ENCODE data around the gene TGM2. TPM values are rescaled to one million over a fixed set of nuclear protein-coding genes. Genes with fewer than 3 reads are reported as not detected.

TGM2 gene
- total RNA-seq, 1 experiment from 2014 or later = 1.5 TPM

DNA sequence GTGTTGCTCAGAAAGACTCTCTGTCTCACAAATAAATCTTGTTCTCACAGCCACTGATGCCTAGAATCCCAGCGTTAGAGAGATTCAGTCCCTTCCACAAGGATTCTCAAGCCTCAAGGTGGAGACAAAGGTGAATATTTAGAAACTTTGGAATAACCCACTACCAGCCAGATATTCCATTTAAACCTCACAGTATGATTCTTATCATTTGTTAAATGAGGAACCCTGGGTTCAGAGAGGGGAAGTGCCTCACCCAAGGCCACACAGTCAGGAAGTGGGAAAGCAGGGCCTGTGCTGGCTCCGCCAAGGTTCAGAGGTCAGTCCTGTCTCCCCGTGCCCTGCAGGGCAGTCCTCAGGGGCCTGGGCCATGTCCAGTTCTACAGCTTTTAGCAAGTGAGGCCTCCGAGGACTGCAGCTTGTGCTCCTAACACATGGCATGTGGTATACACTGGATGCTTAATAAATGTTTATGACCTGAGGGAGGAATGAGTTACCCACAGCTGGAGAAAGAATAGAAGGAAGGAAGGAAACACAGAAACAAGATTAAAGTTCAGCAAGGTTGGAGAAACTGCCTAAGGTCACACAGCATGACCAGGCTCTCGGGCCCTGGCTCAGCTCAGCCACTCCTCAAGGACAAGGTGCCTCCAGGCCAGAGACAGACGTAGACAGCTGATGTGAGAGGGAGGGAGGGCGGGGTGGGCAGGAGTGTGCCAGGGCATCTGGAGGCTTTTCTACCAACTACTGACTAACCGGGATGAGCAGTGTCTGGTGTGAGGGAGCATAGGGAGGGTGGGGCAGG lies 3.9 kb upstream of the TGM2 start:
- TF ChIP-seq, protein P1, sequence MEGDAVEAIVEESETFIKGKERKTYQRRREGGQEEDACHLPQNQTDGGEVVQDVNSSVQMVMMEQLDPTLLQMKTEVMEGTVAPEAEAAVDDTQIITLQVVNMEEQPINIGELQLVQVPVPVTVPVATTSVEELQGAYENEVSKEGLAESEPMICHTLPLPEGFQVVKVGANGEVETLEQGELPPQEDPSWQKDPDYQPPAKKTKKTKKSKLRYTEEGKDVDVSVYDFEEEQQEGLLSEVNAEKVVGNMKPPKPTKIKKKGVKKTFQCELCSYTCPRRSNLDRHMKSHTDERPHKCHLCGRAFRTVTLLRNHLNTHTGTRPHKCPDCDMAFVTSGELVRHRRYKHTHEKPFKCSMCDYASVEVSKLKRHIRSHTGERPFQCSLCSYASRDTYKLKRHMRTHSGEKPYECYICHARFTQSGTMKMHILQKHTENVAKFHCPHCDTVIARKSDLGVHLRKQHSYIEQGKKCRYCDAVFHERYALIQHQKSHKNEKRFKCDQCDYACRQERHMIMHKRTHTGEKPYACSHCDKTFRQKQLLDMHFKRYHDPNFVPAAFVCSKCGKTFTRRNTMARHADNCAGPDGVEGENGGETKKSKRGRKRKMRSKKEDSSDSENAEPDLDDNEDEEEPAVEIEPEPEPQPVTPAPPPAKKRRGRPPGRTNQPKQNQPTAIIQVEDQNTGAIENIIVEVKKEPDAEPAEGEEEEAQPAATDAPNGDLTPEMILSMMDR (IDR thresholded peaks at IDR 0.05; ENCODE audit: unreplicated experiment) = no peak
- CTCF ChIA-PET = interaction anchor here (0.5 to 8.8 kb wide), 10 partner anchors 12 to 262 kb away, joined by 3 to 146 read pairs (median 5); no protein-coding TSS in a partner anchor
- Mint-ChIP-seq H3K36me3 (ENCODE audit: insufficient read depth, unreplicated experiment) (no peaks in the 10 kb centered on the region), H3K4me1 (ENCODE audit: insufficient read depth, unreplicated experiment) (peaks cover 64% of the 10 kb centered on the region), H3K27me3 (ENCODE audit: insufficient read depth, unreplicated experiment) (no peaks in the 10 kb centered on the region), H3K4me3 (ENCODE audit: unreplicated experiment) (no peak overlapping the region), H3K27ac (ENCODE audit: low read depth, unreplicated experiment) (peak overlapping the region; percentile 56), H3K9me3 (ENCODE audit: unreplicated experiment) (no peaks in the 10 kb centered on the region)
- BruUV-seq (replicated peaks) = no TSS peak
- peak; percentile 55 for DNase-seq (ENCODE audit: unreplicated experiment)
- intact Hi-C loops (cut with micrococcal nuclease) = loop anchor here (1.0 to 10.0 kb wide), 4 partner anchors 24 to 158 kb away; no protein-coding TSS in a partner anchor
- POLR2A ChIA-PET = interaction anchor here (1.1 to 3.3 kb wide), 5 partner anchors 9 to 52 kb away, joined by 3 to 17 read pairs (median 3); no protein-coding TSS in a partner anchor

DNA sequence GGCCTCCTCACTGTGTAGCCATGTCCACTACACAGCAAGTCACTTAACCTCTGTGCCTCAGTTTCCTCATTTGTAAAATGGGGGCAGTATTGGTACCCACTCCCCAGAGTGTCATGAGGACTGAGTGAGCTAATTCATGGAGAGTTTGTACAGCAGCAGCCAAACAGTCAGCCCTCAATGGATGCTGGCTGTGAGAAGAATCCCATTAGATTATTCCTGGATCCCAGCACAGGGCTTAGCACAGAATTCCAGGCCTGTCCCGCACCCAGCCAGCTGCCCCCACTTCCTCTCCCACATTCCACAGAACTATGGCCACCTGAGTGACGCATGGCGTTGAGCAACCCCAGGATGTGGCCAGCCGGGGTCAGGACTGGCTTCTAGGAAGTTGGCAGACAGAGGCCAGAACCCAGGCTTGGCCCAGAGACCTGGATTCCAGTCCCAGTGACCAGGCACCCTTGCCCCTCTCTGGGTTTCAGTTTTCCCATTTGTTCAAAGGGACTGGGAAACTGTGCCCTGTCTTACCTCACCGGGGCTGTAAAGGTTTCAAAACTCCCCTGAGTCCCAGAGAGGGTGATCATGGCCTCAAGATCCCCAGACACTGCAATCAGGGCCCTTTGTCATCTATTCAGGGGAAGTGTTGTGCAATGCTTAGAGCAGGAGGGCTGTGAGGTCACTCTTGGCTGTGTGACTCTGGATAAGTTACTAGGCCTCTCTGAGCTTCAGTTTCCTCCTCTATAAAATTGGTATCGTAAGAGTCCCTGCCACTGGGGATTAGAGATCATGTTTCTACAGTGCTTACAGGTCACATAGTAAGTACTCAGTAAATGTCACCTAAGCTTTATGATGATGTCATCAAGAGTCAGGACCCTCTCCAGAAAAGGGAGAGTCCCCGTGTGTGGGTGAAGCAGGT lies 3.0 kb upstream of the TGM2 start:
- H3K9me3 Mint-ChIP-seq (ENCODE audit: unreplicated experiment) = no peaks in the 10 kb centered on the region
- no peaks in the 10 kb centered on the region for H3K27me3 Mint-ChIP-seq (ENCODE audit: insufficient read depth, unreplicated experiment)
- H3K27ac Mint-ChIP-seq (ENCODE audit: low read depth, unreplicated experiment) = peak overlapping the region; percentile 56
- ChIA-PET CTCF (interaction anchor here (0.6 to 8.8 kb wide), 18 partner anchors 11 to 263 kb away, joined by 3 to 146 read pairs (median 4); no protein-coding TSS in a partner anchor), POLR2A (interaction anchor here (1.1 to 3.3 kb wide), 7 partner anchors 8 to 58 kb away, joined by 3 to 17 read pairs (median 5); no protein-coding TSS in a partner anchor)
- intact Hi-C loops (cut with micrococcal nuclease) = loop anchor here (1.0 to 10.0 kb wide), 4 partner anchors 23 to 159 kb away; no protein-coding TSS in a partner anchor
- H3K4me3 Mint-ChIP-seq (ENCODE audit: unreplicated experiment) = no peak overlapping the region
- BruUV-seq (replicated peaks) = no TSS peak
- peaks cover 55% of the 10 kb centered on the region for H3K4me1 Mint-ChIP-seq (ENCODE audit: insufficient read depth, unreplicated experiment)
- TF ChIP-seq, protein P1 (IDR thresholded peaks at IDR 0.05; ENCODE audit: unreplicated experiment) = no peak
- H3K36me3 Mint-ChIP-seq (ENCODE audit: insufficient read depth, unreplicated experiment) = no peaks in the 10 kb centered on the region
- DNase-seq (ENCODE audit: unreplicated experiment) = peak; percentile 95

DNA sequence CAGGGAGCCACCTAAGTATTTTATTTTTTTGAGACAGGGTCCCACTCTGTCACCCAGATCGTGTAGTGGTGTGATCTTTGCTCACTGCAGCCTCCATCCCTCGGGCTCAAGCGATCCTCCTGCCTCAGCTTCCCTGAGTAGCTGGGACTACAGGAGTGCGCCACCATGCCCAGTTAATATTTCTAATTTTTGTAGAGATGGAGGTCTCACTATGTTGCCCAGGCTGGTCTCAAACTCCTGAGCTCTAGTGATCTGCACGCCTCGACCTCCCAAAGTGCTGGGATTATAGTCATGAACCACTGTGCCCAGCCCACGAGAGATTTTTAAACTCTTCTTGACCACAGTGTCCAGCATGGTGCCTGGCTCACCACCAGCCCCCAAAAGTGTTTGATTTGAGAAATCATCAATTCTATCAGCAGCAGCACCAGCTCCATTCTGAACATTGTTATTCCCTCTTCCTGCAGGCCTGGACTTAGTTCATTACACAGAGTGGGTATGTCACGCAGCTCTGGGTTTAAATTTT lies 2.3 kb upstream of the TGM2 start:
- H3K27me3 Mint-ChIP-seq (ENCODE audit: insufficient read depth, unreplicated experiment) = no peaks in the 10 kb centered on the region
- ChIA-PET POLR2A (interaction anchor here (0.6 to 3.3 kb wide), 9 partner anchors 14 to 103 kb away, joined by 3 to 17 read pairs (median 4); no protein-coding TSS in a partner anchor), CTCF (interaction anchor here (0.7 to 8.8 kb wide), 14 partner anchors 10 to 605 kb away, joined by 3 to 146 read pairs (median 4); no protein-coding TSS in a partner anchor)

More for the DNA sequence above, 2.3 kb upstream of the TGM2 start:
- intact Hi-C loops (cut with micrococcal nuclease) = loop anchor here (5.0 to 10.0 kb wide), 2 partner anchors 53 to 160 kb away; no protein-coding TSS in a partner anchor
- no peaks in the 10 kb centered on the region for H3K36me3 Mint-ChIP-seq (ENCODE audit: insufficient read depth, unreplicated experiment)
- BruUV-seq (replicated peaks) = no TSS peak
- H3K27ac Mint-ChIP-seq (ENCODE audit: low read depth, unreplicated experiment) = peak overlapping the region; percentile 56
- DNase-seq (ENCODE audit: unreplicated experiment) = no peak
- TF ChIP-seq, protein P1 (IDR thresholded peaks at IDR 0.05; ENCODE audit: unreplicated experiment) = no peak
- no peaks in the 10 kb centered on the region for H3K9me3 Mint-ChIP-seq (ENCODE audit: unreplicated experiment)
- no peak overlapping the region for H3K4me3 Mint-ChIP-seq (ENCODE audit: unreplicated experiment)
- peaks cover 49% of the 10 kb centered on the region for H3K4me1 Mint-ChIP-seq (ENCODE audit: insufficient read depth, unreplicated experiment)

Data from MCF 10A (cell line).